Smooth muscle cell (in vitro differentiated cells): Measurements from ENCODE around the gene MUC16. TPM values are rescaled to one million over a fixed set of nuclear protein-coding genes. Genes with fewer than 3 reads are reported as not detected.
"Not testable (repeated sequence)": the region's sequence is repeated elsewhere in the genome, so short reads cannot be mapped to it uniquely, and the experiment has no call there.

Source experiments
- DNase-seq: peaks from one replicate; lab custom pipeline; 2025; ENCODE audit not compliant: unreplicated experiment; lab: John Stamatoyannopoulos, UW
- H2AFZ ChIP-seq: fragments of 200-600 bp; sonication (generic); 2 replicates; pipeline ENCODE4 v1.6.0; 2016; ENCODE audit warnings: antibody characterized with exemption, low read depth, mild to moderate bottlenecking
- H3F3A ChIP-seq: fragments of 200-600 bp; sonication (generic); 2 replicates; pipeline ENCODE4 v1.6.0; 2017; ENCODE audit warnings: antibody characterized with exemption, low read depth
- H3K27ac ChIP-seq: fragments of 200-600 bp; sonication (generic); 2 replicates; pipeline ENCODE4 v1.5.1; 2016; ENCODE audit warnings: low read depth, mild to moderate bottlenecking
- H3K27me3 ChIP-seq: fragments of 200-600 bp; sonication (generic); 2 replicates; pipeline ENCODE4 v1.6.1; 2016; ENCODE audit warnings: low read depth, mild to moderate bottlenecking
- H3K36me3 ChIP-seq: fragments of 200-600 bp; sonication (generic); 2 replicates; pipeline ENCODE4 v1.5.1; 2016; ENCODE audit warnings: low read depth
- H3K4me1 ChIP-seq: fragments of 200-600 bp; sonication (generic); 2 replicates; pipeline ENCODE4 v1.5.1; 2016; ENCODE audit warnings: low read depth
- H3K4me2 ChIP-seq: fragments of 200-600 bp; sonication (generic); 2 replicates; pipeline ENCODE4 v1.6.0; 2016; ENCODE audit warnings: mild to moderate bottlenecking
- H3K4me3 ChIP-seq: fragments of 200-600 bp; sonication (generic); 2 replicates; pipeline ENCODE4 v1.5.1; 2016; ENCODE audit warnings: mild to moderate bottlenecking
- H3K79me2 ChIP-seq: fragments of 200-600 bp; sonication (generic); 2 replicates; pipeline ENCODE4 v1.6.0; 2016; ENCODE audit warnings: low read depth, mild to moderate bottlenecking
- H3K9ac ChIP-seq: fragments of 200-600 bp; sonication (generic); 2 replicates; pipeline ENCODE4 v1.6.0; 2016; ENCODE audit warnings: low read depth
- H3K9me3 ChIP-seq: fragments of 200-600 bp; sonication (generic); replicated peaks from 2 replicates; pipeline ENCODE4 v1.5.1; 2016; ENCODE audit warnings: low read depth
- H4K20me1 ChIP-seq: fragments of 200-600 bp; sonication (generic); 2 replicates; pipeline ENCODE4 v1.6.0; 2016; ENCODE audit warnings: low read depth
- CTCF ChIP-seq: fragments of 200-600 bp; sonication (generic); IDR thresholded peaks from 2 replicates; pipeline ENCODE4 v1.5.1; 2017; ENCODE audit warnings: borderline replicate concordance, mild to moderate bottlenecking, antibody characterized with exemption; ENCODE audit not compliant: insufficient read depth, poor library complexity, severe bottlenecking
- WGBS: methylation state at CpG from one replicate; pipeline ENCODE4 v1.1.7; 2016; ENCODE audit warnings: low lambda C conversion rate; 5-methylcytosine and 5-hydroxymethylcytosine counted together
- polyA plus RNA-seq: library from polyadenylated mRNA; unstranded; fragments of >200 nt; fragmentation: Nextera tagmentation; extraction: Ambion mirVana; gene quantifications from 2 replicates; pipeline ENCODE4 v1.2.1, GENCODE V29; 2016
- total RNA-seq: library from RNA; depleted of rRNA; stranded (reverse); fragments of >200 nt; gene quantifications from 2 replicates; pipeline ENCODE4 v1.2.3, GENCODE V29; 2014

MUC16 gene
- total RNA-seq (0.04 TPM in 2 replicates), polyA plus RNA-seq (under 0.01 TPM in 1 of 2 replicates, not detected in the other)

GRCh38 chr19:9009935-9010651 is at the start of gene MUC16:
Gene MUC16, minus strand, starts transcription at chr19:9010409.
- Histone ChIP-seq H4K20me1 (no peaks in the 10 kb centered on the region), H3K4me3 (no peak within 1 kb of the TSS), H2AFZ (no peak within 1 kb of the TSS), H3K27ac (no peak within 1 kb of the TSS), H3K27me3 (no peaks in the 10 kb centered on the region), H3K4me2 (no peak within 1 kb of the TSS), H3K4me1 (peaks cover 6% of the 10 kb centered on the region), H3K79me2 (no peaks in the 10 kb centered on the region), H3K9ac (no peak within 1 kb of the TSS), H3K36me3 (no peaks in the 10 kb centered on the region), H3F3A (no peaks in the 10 kb centered on the region), H3K9me3 (no peaks in the 10 kb centered on the region)
- 79% methylated on average over 20 of the region's 20 CpGs for WGBS
- TF ChIP-seq CTCF, result no peak
- DNase-seq, result no peak

- H3K4me2 ChIP-seq, result no peak overlapping the region
- TF ChIP-seq CTCF, result no peak
- 69% methylated on average over 12 of the region's 12 CpGs for WGBS
- H4K20me1 ChIP-seq, result no peaks in the 10 kb centered on the region
- no peaks in the 10 kb centered on the region for H3F3A ChIP-seq
- H3K36me3 ChIP-seq, result no peaks in the 10 kb centered on the region
- H3K9ac ChIP-seq, result no peak overlapping the region
- no peak overlapping the region for H3K27ac ChIP-seq
- no peaks in the 10 kb centered on the region for H3K27me3 ChIP-seq
- no peak overlapping the region for H3K4me3 ChIP-seq
- H2AFZ ChIP-seq, result no peak overlapping the region
- no peaks in the 10 kb centered on the region for H3K79me2 ChIP-seq
- H3K4me1 ChIP-seq, result peaks cover 6% of the 10 kb centered on the region
- H3K9me3 ChIP-seq, result no peaks in the 10 kb centered on the region
- no peak for DNase-seq
Measured at GRCh38 chr19:9058905-9059667, 48.9 kb upstream of the MUC16 start.

GRCh38 chr19:9057505-9058258 is 47.5 kb upstream of the MUC16 start:
- H3K79me2 ChIP-seq, result no peaks in the 10 kb centered on the region
- no peak overlapping the region for H2AFZ ChIP-seq
- WGBS, result 86% methylated on average over 4 of the region's 4 CpGs
- DNase-seq, result no peak
- no peaks in the 10 kb centered on the region for H4K20me1 ChIP-seq
- no peak overlapping the region for H3K27ac ChIP-seq
- no peak overlapping the region for H3K9ac ChIP-seq
- no peaks in the 10 kb centered on the region for H3K27me3 ChIP-seq
- no peaks in the 10 kb centered on the region for H3K36me3 ChIP-seq
- H3K9me3 ChIP-seq, result no peaks in the 10 kb centered on the region
- no peak overlapping the region for H3K4me2 ChIP-seq
- no peak overlapping the region for H3K4me3 ChIP-seq
- no peaks in the 10 kb centered on the region for H3F3A ChIP-seq
- no peak for TF ChIP-seq CTCF
- H3K4me1 ChIP-seq, result peaks cover 6% of the 10 kb centered on the region

GRCh38 chr19:9056131-9056530 is 45.9 kb upstream of the MUC16 start:
- H3K4me2 ChIP-seq, H3K4me1 ChIP-seq, H3K9me3 ChIP-seq, H3K4me3 ChIP-seq, H3K27me3 ChIP-seq, H3K27ac ChIP-seq, H3K36me3 ChIP-seq, H3K79me2 ChIP-seq, H3F3A ChIP-seq, H2AFZ ChIP-seq, H3K9ac ChIP-seq, H4K20me1 ChIP-seq, DNase-seq: not testable (repeated sequence)
- WGBS, result 98% methylated on average over 9 of the region's 9 CpGs
